NT2/D1 (cell line): ENCODE measurements around the gene ZNRF1.

Experiments
- SUZ12 ChIP-seq: IDR thresholded peaks from 2 replicates; pipeline ENCODE4 v1.6.1; 2011; ENCODE audit not compliant: insufficient read length, insufficient read depth; ENCODE audit errors: extremely low read depth
- ZNF274 ChIP-seq: IDR thresholded peaks from 2 replicates; pipeline ENCODE4 v1.6.1; 2011; ENCODE audit warnings: mild to moderate bottlenecking, low read depth, low read length

DNA sequence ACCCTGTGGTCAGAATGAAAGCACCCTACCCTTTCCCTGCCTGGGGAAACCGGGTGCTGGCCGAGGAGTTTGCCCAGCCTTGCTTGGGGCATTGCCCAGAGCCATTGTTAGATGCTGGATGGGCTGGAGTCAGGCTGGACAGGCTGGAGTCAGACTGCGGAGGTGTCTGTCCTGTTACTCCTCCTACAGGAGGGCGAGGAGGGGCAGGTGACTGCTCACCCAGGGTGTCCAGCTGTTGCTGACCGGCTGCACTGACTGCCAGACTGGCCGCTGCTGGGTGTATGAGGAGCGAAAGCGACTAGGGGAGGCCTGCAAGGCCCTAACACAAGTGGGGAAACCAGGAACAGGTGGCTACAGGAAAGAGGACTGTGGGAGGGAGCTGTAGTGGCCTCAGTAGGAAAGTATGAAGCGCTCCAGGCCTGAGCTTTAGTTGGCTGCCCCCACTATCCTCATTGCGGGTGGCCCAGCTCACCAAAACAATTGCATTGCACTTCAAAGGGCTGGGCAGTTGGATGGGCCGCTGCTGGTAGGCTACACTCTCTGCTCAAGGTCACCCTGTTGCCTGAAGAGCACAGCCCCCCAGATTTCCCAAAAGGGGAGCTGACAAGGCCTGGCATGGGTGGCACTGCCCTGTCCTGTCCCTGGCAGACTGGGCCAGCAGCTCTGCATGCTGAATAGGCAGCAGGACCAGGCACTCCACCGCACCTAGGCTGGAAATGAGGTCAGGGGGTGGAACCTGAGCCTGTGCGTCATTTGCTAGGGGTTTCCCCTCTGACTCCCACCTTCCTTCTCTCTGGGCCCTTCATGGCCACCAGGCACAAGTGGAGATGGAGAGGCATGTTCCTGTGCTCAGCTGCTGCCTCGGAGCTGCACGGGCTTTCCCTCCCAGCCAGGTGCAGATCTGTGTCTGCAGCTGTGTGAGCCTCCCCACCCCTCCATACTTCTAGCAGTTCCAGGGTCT is 99.4 kb downstream of the ZNRF1 start:
- TF ChIP-seq SUZ12, result no peak
- no peak for TF ChIP-seq ZNF274
